ENCODE measurements around the gene COL18A1.
"Not testable (repeated sequence)": the region's sequence is repeated elsewhere in the genome, so short reads cannot be mapped to it uniquely, and the experiment has no call there.

Gene COL18A1

DNA sequence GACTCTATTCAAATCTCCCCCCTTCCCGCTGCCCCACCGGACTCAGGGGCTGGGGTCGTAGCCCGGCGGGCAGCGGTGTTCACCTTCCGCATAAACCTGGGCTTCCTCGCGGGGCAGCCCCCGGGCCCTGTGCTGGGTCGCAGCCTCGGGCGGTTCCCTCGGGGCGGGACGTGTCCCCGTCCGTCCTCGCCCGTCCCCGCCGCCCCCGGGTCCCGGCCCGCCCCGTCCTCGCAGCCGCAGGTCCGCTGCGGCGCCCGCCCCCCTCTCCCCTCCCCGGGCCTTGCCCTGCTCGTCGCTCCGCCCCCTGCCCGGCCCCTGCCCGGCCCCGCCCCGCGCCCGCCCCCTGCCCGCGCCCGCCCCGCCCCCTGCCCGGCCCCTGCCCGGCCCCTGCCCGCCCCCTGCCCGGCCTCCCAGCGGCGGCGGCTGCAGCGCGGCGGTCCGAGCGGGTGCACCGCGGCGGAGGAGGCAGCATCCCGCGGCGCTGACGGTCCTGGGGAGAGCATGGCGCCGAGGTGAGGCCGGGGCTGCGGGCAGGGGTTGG lies at the start of gene COL18A1:
TSS of gene COL18A1 (plus strand) at position 436 of the 541 bp plus-strand sequence. CDS start at position 502, 66 bp downstream.
- peak; percentile 13 for DNase-seq (ENCODE audit: low read depth)

DNA sequence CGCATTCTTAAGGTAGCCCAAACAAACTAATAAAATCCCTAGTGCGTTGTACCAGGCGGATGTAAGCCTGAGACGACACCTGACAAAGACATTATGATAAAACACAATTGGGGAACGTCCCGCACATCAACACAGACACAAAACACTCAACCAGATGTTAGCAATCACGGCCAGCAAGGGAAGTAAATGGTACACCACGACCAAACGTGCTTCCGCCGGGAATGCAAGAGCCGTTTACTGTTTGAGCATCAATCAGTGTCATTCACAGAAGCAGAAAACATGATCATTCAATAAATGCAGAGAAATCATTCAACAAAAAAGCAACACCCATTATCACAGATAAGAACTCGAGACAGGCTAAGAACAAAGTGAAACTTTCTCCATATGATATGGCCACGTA lies 49.4 kb upstream of the COL18A1 start:
- no peak for DNase-seq (ENCODE audit: low read depth)

DNA sequence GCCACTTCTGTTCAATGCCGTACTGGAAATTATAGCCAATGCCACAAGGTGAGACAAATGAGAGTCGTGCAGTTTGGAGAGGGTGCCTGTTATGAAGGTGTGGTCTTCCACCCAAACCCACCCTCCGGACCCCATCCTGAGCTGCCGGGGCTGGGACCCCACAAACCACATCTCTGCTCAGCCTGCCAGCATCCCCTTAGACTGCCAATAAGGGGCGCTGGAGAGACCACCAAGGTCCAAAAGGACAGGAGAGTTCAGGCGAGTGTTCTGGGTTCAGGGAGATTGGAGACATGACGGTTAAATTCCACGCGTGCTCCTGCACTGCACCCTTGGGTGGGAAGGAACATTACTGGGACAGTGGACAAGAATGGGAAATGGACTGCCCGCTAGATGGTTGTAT lies 48.7 kb upstream of the COL18A1 start:
- no peak for DNase-seq (ENCODE audit: low read depth)

GRCh38 chr21:45356653-45357435 lies 48.1 kb upstream of the COL18A1 start:
- DNase-seq (ENCODE audit: low read depth): no peak

GRCh38 chr21:45357436-45358260 lies 47.3 kb upstream of the COL18A1 start:
- no peak for DNase-seq (ENCODE audit: low read depth)

- DNase-seq (ENCODE audit: low read depth): no peak
Measured at GRCh38 chr21:45358261-45358670, 46.7 kb upstream of the COL18A1 start.

DNA sequence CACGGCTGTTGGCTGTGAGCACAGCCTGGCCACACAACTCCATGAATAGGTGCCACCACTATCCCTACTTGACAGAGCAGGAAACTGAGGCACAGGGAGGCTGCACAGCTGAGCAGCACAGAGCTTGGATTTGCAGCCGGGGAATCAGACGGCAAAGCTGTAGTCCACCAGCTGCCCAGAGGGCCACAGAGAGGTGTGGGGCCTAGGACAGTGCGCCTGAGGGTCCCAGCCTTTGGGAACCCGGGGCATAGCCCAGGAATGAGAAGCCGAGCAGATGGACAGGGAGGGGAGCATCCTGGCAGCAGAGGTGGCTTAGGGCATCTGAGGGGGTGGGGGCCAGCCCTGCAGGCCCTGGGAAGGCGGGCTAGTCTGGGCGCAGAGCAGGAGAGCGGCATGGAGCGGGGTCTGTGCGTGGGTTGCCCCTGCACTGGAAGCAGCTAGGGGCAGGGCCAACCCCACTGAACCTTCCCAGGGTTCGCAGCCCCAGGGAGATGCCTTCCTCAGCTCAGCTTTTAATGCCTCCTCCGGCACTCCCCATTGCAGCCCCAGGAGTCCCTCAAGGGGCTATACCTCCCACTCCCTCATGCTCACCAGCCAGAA lies 46.2 kb upstream of the COL18A1 start:
- no peak for DNase-seq (ENCODE audit: low read depth)

DNA sequence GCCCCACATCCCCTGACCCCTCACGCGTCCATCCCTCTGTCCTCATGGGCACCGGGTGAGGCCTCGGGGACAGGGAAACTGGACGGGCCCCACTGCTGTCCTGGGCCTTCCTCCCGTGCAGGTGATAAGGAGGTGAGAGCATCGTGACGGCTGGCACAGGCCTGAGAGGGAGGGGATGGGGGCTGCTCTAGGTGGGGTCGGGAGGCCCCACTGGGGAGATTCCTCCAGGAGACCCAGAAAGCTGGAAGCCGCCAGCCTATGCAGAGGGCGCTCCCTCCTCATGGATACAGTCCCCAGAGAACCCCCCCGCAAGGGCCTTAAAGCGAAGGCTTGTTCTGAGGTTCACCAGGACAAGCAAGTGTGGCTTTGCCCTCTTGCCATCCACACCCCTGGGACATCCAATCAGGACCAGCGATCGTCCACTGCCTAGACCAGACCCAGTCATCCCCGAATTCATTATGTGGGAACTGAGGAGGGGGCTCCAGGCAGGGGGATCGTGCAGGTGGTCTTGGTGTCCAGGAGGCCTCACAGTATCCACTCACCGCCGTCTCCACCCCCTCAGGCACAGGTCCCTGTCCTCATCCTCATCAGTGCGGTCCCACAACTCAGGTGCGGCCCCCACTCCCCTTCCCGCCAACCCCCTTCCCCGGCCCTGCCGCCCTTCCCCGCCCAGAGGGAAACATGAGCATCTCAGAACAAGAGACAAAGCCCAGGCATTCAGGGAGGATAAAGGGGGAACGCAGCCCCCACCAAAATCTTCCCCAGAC lies 45.3 kb upstream of the COL18A1 start:
- DNase-seq (ENCODE audit: low read depth): no peak

DNA sequence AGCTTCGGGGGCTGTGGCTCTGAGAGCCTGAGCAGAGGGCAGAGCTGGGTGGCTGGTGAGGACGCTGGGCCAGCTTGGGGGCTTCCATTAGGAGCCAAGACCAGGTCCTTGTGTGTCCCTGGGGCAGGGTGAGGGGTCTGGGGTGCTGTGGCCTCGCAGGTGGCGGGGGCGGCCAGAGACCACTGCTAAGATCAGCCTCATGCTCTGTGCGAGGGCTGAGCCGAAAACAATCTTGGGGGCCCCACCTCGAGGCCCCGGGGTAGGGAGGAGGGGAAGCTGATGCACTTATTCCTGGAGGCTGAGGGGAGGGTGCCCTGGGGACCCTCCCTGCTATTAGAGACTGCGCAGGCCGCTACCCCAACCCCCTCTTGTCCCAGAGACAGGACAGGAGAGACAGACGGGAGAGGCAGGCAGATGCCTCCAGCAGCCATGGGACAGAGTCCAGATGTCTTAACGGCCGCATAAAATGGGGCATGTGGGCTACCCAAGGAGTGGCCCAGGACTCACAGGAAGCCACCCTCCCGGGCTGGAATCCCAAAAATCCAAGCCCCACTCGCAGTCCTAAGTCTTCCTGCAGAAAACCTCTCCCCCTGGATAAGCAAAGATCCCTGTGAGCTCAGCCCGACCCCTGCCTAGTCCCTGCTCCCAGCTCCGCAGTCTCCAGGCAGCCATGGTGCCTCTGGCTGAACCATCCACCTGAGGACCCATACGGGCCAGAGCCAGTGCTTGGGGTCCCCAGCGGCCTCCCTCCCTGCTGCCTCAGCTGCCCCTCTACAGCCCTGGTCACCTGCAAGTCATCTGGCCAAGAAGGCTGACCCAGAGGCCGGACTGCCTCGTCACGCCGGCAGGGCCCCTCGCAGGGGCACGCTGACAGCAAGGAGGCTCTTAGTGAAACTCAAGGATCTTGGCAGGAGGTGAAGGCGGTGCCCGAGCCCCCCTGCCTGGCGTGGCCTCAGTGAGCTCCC lies 43.6 kb upstream of the COL18A1 start:
- DNase-seq (ENCODE audit: low read depth): no peak

DNA sequence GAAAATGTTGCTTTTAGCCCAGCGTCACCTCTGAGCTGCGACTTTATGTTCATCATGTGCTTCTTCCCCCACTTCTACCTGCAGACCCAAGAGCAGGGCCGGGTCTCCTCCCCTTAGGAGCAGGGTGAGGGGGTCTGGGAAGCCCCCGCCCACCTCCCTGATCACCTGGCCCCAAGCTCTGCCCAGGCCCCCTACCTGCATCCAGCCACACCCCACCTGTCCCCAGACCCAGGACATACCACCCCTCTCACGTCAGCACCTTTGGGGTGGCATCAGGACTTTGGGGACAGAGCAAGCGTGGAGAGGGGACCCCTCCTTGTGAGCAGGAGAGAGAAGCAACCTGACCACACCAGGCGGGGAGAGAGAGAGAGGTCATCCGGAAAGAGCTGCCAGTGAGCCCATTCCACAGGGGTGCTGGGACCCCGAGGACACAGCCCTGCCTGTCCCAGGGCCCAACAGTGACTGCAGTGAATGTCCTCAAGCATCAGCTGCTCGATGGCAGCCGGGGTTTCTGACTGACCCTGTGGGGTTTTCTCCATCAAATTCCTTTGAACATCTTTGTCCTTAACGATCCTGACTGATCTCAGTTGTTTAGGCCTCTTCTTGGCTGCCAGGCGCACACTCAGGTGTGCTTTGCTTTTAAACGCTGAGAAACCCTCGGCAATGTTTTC lies 42.8 kb upstream of the COL18A1 start:
- no peak for DNase-seq (ENCODE audit: low read depth)

DNA sequence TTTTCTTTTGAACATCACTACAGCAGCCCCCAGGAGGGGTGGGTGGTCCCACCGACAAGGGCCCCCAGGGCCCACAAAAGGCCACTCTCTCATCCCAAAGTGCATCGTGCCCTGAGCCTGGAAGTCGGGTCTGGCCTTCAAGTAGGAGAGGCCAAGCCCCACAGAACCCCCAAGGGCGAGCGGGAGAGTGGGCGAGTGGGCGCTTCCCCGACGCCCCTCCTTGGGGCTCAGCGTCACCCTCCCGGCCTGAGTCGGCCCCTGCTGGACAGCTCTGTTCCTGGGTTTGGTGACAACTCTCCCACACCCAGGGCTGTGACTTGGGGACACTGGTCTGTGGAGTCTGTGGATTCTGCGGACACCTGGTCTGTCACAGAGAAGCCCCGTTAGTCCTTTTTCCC lies 42.2 kb upstream of the COL18A1 start:
- DNase-seq (ENCODE audit: low read depth): no peak

DNA sequence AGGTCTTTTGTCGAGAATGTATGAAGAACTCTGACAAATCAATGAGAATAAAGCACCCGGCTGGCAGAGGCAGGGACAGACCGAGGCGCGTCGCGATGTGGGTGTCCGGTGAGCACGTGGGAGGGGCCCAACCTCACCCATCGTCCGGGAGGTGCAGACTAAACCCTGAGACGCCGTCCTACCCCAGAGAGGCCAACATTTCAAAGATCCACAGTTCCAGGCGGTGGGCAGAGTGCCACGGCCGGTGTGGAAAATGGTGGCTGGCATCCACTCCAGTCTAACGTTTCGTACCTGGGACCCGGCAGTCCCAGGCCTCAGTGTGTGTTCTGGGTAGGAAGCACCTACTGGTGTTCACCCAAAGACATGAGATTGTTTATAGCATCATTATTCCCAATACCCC lies 41.7 kb upstream of the COL18A1 start:
- not testable (repeated sequence) for DNase-seq (ENCODE audit: low read depth)

DNA sequence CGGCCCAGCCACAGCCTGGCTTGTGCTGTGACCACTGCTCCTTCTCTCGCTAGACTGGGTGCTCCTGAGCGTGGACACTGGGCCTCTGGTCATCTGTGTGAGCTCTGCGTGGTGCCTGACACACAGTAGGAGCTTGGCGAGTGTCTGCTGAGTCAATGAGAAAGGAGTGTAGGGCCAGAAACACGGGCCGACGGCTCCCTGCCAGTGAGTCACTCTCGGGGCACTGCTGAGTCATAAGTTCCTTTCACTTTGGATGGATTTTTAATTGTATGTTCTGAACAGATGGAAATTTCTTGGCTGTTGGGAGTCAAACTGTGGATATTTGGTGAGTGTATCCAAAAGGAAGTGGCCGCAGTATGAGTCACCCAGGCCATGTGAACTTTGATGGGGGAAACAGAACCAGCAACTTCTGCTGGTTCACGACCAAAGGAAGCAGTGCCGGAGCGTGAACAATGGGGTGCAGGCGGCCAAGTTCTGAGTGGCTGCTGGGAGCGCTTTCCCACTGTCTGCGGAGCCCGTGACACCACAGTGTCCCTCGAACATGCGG lies 41.0 kb upstream of the COL18A1 start:
- no peak for DNase-seq (ENCODE audit: low read depth)

DNA sequence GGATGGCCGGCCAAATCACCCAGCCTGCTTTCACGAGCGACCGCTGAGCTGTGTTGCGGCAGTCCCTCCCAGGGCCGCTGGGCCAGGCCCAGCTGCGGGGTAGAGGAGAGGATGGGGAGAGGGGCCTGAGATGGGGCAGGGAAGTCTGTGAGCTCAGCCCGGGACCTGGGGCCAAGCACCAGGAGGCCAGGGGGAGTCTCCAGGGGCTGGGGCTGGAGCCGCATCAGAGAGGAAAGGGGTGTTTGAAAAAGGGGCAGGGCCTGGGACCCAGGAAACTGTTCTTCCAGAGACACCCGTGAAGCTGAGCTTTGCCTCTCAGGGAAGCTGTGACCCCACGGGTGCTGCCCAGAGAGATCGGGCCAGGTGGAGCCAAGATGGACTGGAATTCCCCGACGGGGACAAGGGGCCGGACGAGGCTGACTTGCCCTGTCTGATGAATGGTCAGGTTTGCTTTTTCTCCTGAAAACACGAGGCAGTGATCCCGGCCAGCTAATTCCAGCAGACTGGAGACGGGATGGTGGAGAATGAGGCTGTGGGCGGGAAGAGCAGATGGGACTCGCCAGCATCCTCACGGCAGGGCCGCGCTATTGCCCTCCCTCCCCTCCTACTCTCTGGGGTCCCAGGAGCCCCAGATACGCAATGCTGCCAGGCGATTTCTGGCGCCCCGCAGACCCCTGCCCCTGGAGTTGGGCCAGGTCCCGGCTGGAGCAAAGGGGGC lies 40.3 kb upstream of the COL18A1 start:
- DNase-seq (ENCODE audit: low read depth): no peak

- no peak for DNase-seq (ENCODE audit: low read depth)
Measured at GRCh38 chr21:45365186-45365607, 39.8 kb upstream of the COL18A1 start.

DNA sequence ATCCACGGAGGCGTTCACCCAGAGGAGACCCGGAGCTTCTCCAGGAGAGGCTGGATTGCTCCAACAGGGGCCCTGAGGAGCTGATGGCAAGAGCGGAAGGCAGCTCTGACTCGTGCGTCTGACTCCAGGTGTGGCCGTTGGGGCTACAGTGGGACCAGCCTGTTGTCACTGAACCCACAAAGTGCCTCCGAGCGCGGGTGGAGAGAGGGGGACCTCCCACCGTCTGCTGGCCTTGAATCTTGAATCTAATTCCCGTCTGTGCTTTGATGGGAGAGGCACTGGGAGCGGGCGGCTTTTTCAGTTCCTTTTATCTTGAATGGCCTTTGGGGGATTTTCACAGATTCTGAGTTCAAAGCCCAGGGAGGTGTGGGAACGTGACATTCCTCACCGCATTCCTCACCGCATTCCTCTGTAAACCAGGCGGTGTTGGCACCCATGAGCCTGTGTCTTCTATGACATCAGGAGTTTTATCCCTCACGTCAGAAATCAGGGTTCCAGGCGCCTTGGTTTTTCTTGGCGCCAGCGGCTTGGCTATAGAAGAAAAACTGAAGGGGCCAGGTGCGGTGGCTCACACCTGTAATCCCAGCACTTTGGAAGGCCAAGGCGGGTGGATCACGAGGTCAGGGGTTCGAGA lies 39.2 kb upstream of the COL18A1 start:
- DNase-seq (ENCODE audit: low read depth): no peak

DNA sequence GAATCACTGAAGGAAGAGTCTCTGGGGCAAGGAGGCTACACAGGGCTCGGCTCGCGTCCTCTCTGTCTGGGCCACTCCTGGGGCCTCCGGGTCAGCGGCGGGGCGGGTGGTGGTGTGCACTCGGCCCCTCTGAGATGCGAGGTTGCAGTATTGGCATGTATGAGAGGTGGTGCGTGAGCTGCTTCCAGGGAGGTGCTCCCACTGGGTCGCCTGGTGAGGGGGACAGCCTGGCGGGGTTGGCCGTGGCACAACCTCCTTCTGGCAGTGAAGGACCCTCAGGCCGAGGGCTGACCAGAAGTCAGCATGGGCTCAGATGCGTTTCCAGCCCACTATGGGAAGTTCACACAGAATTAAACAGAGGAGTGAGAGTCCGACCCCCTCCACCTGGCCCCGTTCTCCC lies 38.5 kb upstream of the COL18A1 start:
- no peak for DNase-seq (ENCODE audit: low read depth)

DNA sequence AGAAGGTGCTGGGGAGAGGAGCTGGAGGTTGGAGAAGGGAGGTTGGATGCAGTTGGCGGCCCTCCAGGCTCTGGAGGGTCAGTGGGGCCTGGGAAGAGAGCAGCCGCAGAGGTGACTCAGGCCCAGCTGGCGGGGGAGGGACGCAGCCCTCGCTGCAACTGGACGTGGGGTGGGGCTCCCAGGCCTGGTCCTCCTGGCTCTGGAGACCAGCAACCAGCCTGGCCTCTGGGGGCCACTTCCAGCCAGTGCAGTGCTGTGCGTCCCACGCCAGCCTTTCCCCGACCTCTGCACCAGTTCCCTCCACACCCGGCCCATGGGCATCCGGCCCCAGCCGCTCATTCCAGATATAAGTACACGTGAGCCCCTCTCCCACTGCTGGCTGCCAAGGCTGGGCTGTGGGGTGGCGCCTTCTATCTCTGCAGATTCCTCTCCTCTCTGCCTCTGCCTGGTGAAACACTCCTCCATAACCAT lies 38.0 kb upstream of the COL18A1 start:
- DNase-seq (ENCODE audit: low read depth): no peak
